ENCODE data around the gene DLEC1.

GRCh38 chr3:38120693-38121450 is 81.9 kb downstream of the DLEC1 start:
- no peak for TF ChIP-seq CTCF (conservative IDR thresholded peaks at IDR 0.05; ENCODE audit: low read depth in 2 of 2)
- TF ChIP-seq NANOG (IDR thresholded peaks at IDR 0.05; ENCODE audit: borderline replicate concordance): no peak
- no peak for TF ChIP-seq EZH2phosphoT487 (IDR thresholded peaks at IDR 0.05; ENCODE audit: unreplicated experiment)
- no peak for TF ChIP-seq EZH2 (IDR thresholded peaks at IDR 0.05; ENCODE audit: low read depth, unreplicated experiment)
- no peak for TF ChIP-seq POLR2AphosphoS5 (IDR thresholded peaks at IDR 0.05; ENCODE audit: low read depth)
- TF ChIP-seq CREB1 (CRISPR knock-in tag; IDR thresholded peaks at IDR 0.05; ENCODE audit: low read depth): no peak

Measured in GM23338 (cell line).